NB4 (cell line): Measurements from ENCODE around the gene AJUBA.

Source experiments
- DNase-seq: peaks from one replicate; pipeline ENCODE4 v3.0.0; 2010; ENCODE audit warnings: low read depth
- H3K4me3 ChIP-seq: one replicate; pipeline ENCODE4 v1.5.1; 2011; ENCODE audit warnings: mild to moderate bottlenecking, low read depth, low read length, moderate library complexity
- MYC ChIP-seq: IDR thresholded peaks from 2 replicates; pipeline ENCODE4 v1.6.1; 2011; ENCODE audit warnings: low read depth, low read length
- POLR2A ChIP-seq: IDR thresholded peaks from 2 replicates; pipeline ENCODE4 v1.6.1; 2011; ENCODE audit warnings: mild to moderate bottlenecking; ENCODE audit not compliant: insufficient read length; ENCODE audit errors: extremely low read depth
- TF ChIP-seq, protein P1 (sequence below): IDR thresholded peaks from one replicate; pipeline ENCODE4 v1.5.1; 2012; ENCODE audit warnings: low read depth, low read length
- TF ChIP-seq, protein P2 (sequence below): IDR thresholded peaks from 2 replicates; pipeline ENCODE4 v1.6.1; 2011; ENCODE audit warnings: low read depth, low read length

Gene AJUBA

DNA sequence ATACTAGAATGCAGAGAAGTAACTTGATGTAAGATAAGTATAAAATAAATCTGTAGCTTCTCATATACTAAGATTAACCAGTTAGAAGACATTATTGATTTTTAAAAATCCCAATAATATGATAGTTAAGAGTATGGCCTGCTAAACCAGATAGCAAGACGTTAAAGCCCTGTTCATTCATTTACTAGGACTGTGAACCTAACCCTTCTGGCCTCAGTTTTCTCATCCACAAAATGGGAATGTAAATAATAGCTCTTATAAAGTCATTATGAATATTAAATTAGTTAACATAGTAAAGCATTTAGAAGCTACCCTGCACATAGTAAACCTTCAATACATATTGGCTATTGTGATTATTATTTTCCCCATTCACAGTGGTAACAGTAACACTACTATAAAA lies 47.2 kb downstream of the AJUBA start:
- TF ChIP-seq, protein P1, sequence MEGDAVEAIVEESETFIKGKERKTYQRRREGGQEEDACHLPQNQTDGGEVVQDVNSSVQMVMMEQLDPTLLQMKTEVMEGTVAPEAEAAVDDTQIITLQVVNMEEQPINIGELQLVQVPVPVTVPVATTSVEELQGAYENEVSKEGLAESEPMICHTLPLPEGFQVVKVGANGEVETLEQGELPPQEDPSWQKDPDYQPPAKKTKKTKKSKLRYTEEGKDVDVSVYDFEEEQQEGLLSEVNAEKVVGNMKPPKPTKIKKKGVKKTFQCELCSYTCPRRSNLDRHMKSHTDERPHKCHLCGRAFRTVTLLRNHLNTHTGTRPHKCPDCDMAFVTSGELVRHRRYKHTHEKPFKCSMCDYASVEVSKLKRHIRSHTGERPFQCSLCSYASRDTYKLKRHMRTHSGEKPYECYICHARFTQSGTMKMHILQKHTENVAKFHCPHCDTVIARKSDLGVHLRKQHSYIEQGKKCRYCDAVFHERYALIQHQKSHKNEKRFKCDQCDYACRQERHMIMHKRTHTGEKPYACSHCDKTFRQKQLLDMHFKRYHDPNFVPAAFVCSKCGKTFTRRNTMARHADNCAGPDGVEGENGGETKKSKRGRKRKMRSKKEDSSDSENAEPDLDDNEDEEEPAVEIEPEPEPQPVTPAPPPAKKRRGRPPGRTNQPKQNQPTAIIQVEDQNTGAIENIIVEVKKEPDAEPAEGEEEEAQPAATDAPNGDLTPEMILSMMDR = no peak
- TF ChIP-seq MYC (no peak), POLR2A (no peak)
- TF ChIP-seq, protein P2, sequence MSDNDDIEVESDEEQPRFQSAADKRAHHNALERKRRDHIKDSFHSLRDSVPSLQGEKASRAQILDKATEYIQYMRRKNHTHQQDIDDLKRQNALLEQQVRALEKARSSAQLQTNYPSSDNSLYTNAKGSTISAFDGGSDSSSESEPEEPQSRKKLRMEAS = no peak
- DNase-seq = no peak
- H3K4me3 ChIP-seq = no peak overlapping the region

DNA sequence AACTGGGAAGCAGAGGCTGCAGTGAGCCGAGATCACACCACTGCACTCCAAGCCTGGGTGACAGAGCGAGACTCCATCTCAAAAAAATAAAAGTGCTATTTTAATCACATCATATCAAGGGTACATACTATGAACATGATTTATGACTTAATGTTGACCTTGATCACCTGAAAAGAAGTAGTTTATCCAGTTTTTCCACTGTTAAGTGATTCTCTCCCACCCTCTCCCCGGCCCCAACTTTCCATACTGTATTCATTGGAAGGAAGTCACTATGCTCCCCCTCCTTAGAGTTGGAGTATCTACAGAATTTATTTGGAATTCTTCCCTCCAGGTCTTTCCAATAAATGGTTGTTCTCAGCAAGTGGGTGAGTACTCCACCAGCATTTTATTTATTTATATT lies 50.2 kb downstream of the AJUBA start:
- H3K4me3 ChIP-seq = no peak overlapping the region
- no peak for TF ChIP-seq MYC
- TF ChIP-seq, protein P1 = no peak
- TF ChIP-seq POLR2A = no peak
- TF ChIP-seq, protein P2 = no peak
- no peak for DNase-seq

DNA sequence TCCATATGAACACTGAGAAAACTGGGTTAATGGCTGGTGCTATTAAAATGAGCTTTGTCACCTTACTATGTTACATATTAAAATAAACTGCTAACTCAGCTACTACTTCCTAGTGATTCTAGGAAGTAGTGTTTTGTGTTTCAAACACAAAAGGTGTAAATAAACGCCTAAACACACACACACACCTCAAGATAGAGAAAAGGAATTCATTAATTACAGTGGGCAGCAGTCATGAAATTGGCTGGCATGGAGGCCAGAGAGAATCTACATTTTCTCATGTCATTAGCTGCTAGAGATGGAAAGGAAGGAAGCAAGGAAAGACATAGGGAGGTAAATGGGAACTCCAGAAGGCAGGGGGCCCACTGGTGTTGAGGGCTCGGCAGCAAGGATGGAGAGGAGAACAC lies 52.4 kb downstream of the AJUBA start:
- DNase-seq = no peak

DNA sequence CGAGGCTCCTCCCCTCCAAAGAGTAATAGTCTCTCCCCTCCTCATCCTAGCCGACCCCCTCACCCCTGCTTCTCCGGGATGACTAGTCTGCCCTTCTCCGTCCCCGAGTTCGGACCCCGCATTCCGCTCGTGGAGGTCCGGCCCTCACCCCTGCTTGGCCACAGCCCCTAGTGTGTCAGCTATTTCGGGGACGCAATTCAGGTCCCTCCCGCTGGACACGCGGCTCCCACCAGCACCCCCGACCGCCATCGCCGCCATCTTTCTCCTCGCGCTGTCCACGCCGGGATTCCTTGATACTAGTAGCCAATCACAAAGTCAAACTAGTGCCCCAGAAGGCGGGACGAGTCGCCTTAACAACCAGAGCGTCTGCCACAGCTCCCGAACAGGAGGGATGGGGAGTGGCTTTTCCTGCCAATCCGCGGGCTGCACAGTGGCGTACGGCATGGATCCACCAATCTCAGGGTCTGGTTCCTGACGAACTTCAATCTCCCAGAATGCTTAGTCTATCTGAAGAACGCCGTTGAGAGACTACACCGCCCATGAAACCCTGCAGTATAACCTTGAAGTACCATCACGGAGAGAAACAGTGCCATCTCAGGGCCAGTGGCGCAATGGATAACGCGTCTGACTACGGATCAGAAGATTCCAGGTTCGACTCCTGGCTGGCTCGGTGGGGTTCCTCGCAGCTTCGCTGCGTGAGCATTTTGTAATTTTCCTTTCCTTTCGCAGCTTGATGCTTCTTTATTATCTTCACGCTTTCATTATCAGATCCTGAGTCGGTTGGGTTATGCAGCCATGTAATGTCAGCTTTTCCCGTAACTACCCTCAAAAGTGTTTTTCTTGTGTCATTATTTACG lies 53.0 kb downstream of the AJUBA start, which contains the start of gene PRMT5:
PRMT5 (minus strand) TSS at position 273 of the 857 bp plus-strand sequence; CDS start at position 258, 15 bp downstream.
- DNase-seq = peak; percentile 99
- peak within 1 kb of the TSS; percentile 95 for H3K4me3 ChIP-seq
- TF ChIP-seq, protein P2 = peak; percentile 86
- peak; percentile 95 for TF ChIP-seq MYC
- TF ChIP-seq, protein P1 = no peak
- peak; percentile 83 for TF ChIP-seq POLR2A

More for the DNA sequence above, 52.4 kb downstream of the AJUBA start:
- peak overlapping the region; percentile 95 for H3K4me3 ChIP-seq
- TF ChIP-seq MYC (no peak), POLR2A (no peak)
- TF ChIP-seq, protein P1 = no peak
- TF ChIP-seq, protein P2 = no peak

DNA sequence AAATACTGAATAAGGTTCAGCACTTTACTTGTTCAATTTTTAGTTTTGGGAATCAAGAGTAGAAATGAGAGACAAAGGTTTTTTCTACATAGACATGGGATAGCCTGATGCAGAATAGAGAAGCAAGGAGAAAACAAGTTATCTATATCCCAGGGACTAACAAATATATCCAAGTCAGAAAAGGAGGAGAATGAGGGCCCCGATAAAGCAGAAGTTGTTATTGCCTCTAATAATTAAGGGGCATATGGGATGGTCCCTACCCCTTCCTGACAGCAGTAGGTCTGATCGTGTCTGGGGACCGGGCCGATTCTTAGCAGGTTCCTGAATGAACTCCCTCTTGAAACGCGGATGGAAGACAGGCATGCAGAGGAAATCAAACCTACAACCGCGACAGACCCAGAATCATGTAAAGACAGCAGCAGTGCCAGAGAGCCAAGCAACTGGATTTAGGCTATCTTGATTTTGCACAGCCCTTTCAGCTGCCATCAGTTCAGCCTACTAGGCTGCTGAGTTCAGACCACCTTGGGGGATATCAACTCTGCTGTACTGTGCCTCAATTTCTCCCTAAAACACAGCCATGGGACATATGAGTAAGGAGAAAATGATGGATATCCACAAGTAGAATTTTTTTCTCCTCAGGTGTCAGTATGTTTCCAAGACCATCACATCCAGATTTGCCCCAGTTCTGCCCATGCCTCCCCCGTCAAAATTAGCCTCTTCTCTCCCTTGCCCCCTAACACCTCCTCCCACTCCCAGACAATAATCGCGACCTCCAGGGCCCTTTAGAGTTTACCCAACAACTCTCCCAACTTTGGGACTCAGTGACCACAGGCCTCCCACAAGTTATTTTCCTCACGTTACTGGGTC lies 53.9 kb downstream of the AJUBA start:
- H3K4me3 ChIP-seq = peak overlapping the region; percentile 95
- TF ChIP-seq MYC (no peak), POLR2A (no peak)
- TF ChIP-seq, protein P1 = no peak
- TF ChIP-seq, protein P2 = no peak
- peak; percentile 36 for DNase-seq
